Esophagus muscularis mucosa (tissue), 4 donors: ENCODE measurements around the gene CALHM3. TPM values are rescaled to one million over a fixed set of nuclear protein-coding genes. Genes with fewer than 3 reads are reported as not detected.

Experiments used
- DNase-seq: peaks from one replicate; pipeline ENCODE4 v3.0.0-alpha.2; 2017; ENCODE audit errors: extremely low spot score
- H3K27ac ChIP-seq, 4 donors: fragments of 200-600 bp; sonication (generic); replicated peaks in 1 of 4; 1 replicate in 3 of 4; 2 replicates in 1 of 4; pipeline ENCODE4 v1.5.1; 2016 to 2019; ENCODE audit warnings: mild to moderate bottlenecking in 1 of 4
- H3K27me3 ChIP-seq, 4 donors: fragments of 200-600 bp; sonication (generic); one replicate each; pipeline versions ENCODE4 v1.5.1 to v1.6.0; 2016 to 2019
- H3K36me3 ChIP-seq, 4 donors: fragments of 200-600 bp; sonication (generic); one replicate each; pipeline ENCODE4 v1.5.1; 2016 to 2019
- H3K4me1 ChIP-seq, 4 donors: fragments of 200-600 bp; sonication (generic); one replicate each; pipeline ENCODE4 v1.5.1; 2016 to 2019
- H3K4me3 ChIP-seq, 4 donors: fragments of 200-600 bp; sonication (generic); 1 replicate in 2 of 4; 2 replicates in 2 of 4; pipeline ENCODE4 v1.5.1; 2016 to 2019; ENCODE audit warnings: mild to moderate bottlenecking in 4 of 4, moderate library complexity in 1 of 4
- H3K9me3 ChIP-seq, 4 donors: fragments of 200-600 bp; sonication (generic); 1 replicate in 3 of 4; 2 replicates in 1 of 4; pipeline ENCODE4 v1.5.1; 2016 to 2019
- EP300 ChIP-seq: sonication (generic); formaldehyde crosslinking; IDR thresholded peaks from one replicate; pipeline ENCODE4 v1.6.1; 2017; ENCODE audit warnings: antibody characterized with exemption
- POLR2A ChIP-seq: fragments of 450-650 bp; IDR thresholded peaks from one replicate; pipeline ENCODE4 v1.6.1; 2017; ENCODE audit warnings: antibody characterized with exemption, moderate library complexity, mild to moderate bottlenecking, low read depth
- POLR2AphosphoS5 ChIP-seq, 2 donors: sonication (generic); formaldehyde crosslinking; IDR thresholded peaks; one replicate each; pipeline ENCODE4 v1.6.1; 2017; ENCODE audit warnings: antibody characterized with exemption in 2 of 2
- WGBS: methylation state at CpG from one replicate; pipeline ENCODE4 v1.1.5; 2018; 5-methylcytosine and 5-hydroxymethylcytosine counted together
- intact Hi-C: fragments of 100-400 bp; cut with DNase I; formaldehyde crosslinking; loops from one replicate; pipeline ENCODE4 v1.15.1; 2023
- total RNA-seq, 4 donors: library from RNA; depleted of rRNA; stranded (reverse); fragments of >200 nt; gene quantifications; one replicate each; pipeline versions ENCODE4 v1.1.0 to v1.2.1, GENCODE V29; 2016
- TF ChIP-seq, protein P1 (sequence below), 3 experiments: fragments of 200-600 bp in 2 of 3; fragments of 450-650 bp in 1 of 3; sonication (generic) in 2 of 3; IDR thresholded peaks; one replicate each; pipeline ENCODE4 v1.5.1; 2017 to 2019; ENCODE audit warnings: antibody characterized with exemption in 3 of 3, mild to moderate bottlenecking in 2 of 3, moderate library complexity in 1 of 3

CALHM3 gene
- total RNA-seq, 4 donors from 2014 or later: not detected

DNA sequence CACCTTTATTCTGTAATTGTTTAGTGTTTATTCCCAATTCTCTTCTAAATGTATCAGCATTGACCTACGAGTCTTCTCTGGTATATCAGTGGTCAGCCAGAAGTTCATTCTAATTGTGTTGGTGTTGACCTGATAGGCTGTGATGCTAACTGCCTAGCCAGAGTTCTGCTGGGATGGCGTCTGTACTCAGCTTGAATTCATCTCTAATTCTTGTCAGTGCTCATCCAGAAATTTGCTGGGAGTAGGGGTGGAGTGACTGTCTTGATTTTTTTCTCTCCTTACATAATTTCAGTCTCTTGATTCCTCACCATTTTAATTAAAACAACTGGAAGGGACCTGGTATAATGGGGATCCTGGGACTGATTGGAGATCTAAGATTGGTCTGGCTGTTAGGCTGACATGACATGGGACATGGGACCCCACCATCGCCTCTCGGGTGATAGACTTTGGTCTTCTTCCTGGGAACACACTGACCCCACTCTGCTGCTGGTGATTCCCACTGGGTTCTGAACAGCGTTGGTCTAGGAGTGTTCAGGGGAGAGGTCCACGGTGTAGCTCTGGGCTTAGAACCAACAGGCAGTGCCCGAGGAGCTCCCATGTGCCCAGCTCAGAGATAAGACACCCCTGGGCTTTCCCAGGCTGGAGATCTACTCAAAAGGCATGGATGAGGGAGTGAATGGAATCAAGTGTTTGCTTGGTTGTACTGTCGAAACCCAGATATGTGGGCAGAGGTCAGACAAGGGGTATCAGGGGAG, 18.3 kb upstream of the CALHM3 start:
- intact Hi-C loops: no loop called here
- H3K27me3 ChIP-seq: peaks cover 0 to 54% (median 12%) of the 10 kb centered on the region in 4 donors
- no peak overlapping the region for H3K27ac ChIP-seq
- no peak for TF ChIP-seq POLR2AphosphoS5 (IDR thresholded peaks at IDR 0.05)
- TF ChIP-seq, protein P1, sequence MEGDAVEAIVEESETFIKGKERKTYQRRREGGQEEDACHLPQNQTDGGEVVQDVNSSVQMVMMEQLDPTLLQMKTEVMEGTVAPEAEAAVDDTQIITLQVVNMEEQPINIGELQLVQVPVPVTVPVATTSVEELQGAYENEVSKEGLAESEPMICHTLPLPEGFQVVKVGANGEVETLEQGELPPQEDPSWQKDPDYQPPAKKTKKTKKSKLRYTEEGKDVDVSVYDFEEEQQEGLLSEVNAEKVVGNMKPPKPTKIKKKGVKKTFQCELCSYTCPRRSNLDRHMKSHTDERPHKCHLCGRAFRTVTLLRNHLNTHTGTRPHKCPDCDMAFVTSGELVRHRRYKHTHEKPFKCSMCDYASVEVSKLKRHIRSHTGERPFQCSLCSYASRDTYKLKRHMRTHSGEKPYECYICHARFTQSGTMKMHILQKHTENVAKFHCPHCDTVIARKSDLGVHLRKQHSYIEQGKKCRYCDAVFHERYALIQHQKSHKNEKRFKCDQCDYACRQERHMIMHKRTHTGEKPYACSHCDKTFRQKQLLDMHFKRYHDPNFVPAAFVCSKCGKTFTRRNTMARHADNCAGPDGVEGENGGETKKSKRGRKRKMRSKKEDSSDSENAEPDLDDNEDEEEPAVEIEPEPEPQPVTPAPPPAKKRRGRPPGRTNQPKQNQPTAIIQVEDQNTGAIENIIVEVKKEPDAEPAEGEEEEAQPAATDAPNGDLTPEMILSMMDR (IDR thresholded peaks at IDR 0.05): no peak
- no peak for TF ChIP-seq EP300
- TF ChIP-seq POLR2A: no peak
- no peaks in the 10 kb centered on the region for H3K9me3 ChIP-seq
- no peaks in the 10 kb centered on the region for H3K36me3 ChIP-seq
- no peak overlapping the region for H3K4me3 ChIP-seq
- no peak for DNase-seq
- WGBS: 86% methylated on average over 8 of the region's 8 CpGs
- H3K4me1 ChIP-seq: peaks cover 13 to 22% (median 19%) of the 10 kb centered on the region in 4 donors

DNA sequence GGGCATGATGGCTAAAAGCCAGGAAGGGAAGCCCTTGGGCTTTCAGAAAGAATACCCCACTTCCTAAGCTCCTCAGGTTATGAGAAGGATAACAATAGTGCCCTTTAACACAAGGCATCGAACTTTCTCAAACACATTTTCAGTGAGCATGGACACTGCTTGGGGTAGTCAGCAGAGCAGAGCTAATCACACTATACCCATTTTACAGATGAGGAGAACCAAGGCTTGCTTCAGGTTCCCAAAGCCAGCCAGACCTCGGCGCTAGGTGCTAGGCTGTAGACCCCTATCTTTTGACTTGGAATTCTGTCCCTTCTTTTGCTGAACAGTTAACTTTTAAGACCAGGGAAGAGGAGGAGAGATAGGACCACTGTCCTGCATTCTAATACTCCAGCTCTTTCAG, 16.3 kb upstream of the CALHM3 start:
- intact Hi-C loops: no loop called here
- peaks cover 19 to 29% (median 21%) of the 10 kb centered on the region in 4 donors for H3K4me1 ChIP-seq
- H3K4me3 ChIP-seq: no peak overlapping the region
- TF ChIP-seq POLR2AphosphoS5 (IDR thresholded peaks at IDR 0.05) (no peak), EP300 (no peak), POLR2A (no peak)
- TF ChIP-seq, protein P1 (IDR thresholded peaks at IDR 0.05): no peak
- H3K27me3 ChIP-seq: peaks cover 0 to 53% (median 12%) of the 10 kb centered on the region in 4 donors
- WGBS: 97% methylated on average over 3 of the region's 3 CpGs
- H3K9me3 ChIP-seq: no peaks in the 10 kb centered on the region
- DNase-seq: no peak
- no peak overlapping the region for H3K27ac ChIP-seq
- H3K36me3 ChIP-seq: no peaks in the 10 kb centered on the region

DNA sequence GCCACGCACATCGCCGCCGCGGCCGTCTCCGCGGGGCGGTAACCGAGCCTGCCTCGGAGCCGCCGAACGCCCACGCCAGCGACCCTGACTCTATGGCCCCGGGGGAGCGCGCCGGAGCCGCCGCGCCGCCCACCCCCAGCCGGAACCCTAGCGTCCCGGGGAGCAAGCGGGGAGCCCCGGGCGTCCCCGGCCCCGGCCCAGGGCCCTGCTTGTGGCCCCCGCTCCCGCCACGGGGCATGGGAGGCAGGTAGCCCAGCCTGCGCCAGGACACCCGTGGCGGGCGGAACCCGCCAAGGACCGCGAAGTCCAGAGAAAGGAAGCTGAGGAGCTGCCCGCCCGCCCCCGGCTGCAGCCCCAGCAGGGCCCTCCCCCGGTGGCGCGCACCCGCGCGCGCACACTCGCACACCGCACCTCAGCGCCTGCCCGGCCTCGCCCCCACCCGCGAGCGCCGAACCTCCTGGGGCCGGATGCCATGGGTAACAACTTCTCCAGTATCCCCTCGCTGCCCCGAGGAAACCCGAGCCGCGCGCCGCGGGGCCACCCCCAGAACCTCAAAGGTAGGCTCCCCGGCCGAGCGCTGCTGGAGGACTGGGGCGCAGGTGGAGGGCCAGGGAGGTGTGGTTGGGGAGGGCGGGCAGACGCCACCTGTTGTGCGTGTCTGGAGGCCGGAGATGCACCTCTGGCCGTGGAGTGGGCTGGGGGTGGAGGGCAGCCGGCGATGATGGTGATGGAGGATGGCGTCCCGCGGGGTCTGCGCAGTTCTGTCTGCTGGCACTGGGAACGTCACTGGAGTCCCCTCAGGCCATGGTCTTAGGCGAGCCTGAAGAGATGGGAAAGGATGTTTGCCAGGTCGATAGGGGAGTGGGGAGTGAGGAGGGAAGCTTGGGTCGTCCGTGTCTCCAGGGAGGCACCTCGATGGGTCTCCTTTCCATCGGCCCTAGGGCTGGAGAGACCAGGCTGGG, 15.2 kb upstream of the CALHM3 start:
- 33% methylated on average over 4 of the region's 92 CpGs for WGBS
- Histone ChIP-seq H3K36me3 (no peaks in the 10 kb centered on the region), H3K27ac (no peak overlapping the region), H3K4me3 (peak overlapping the region; percentile 62 to 70 (median 66)), H3K27me3 (peaks cover 0 to 47% (median 12%) of the 10 kb centered on the region in 4 donors), H3K4me1 (peaks cover 19 to 29% (median 21%) of the 10 kb centered on the region in 4 donors), H3K9me3 (no peaks in the 10 kb centered on the region)
- no peak for TF ChIP-seq POLR2AphosphoS5 (IDR thresholded peaks at IDR 0.05)
- no peak for TF ChIP-seq EP300
- no peak for TF ChIP-seq POLR2A
- TF ChIP-seq, protein P1 (IDR thresholded peaks at IDR 0.05): no peak
- no peak for DNase-seq
- intact Hi-C loops: no loop called here

DNA sequence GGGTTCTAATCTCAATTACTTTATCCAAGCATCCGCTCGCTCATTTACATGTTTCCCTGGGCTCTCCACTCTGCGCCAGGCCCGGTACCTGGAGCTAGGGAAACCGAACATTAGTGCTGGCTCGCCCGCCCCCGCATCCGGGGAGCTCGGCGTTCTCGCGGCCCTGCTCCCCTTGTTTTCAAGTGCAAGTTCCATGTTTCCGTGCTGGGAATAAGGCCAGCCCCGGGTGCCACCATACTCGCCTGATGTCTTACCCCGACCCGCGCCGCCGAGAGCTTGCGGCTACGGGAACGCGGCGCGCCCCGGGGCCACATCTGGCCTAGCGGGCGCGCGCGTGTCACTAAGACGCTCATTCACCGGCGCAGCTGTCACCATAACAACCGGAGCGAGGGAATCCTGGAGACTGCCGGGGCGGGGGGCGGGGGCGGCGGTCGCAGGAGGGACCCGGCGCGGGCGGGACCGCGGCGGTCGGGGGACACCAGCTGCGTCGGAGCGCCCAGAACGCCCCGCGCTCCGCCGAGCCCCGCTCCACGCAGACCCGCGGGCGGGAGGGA, 14.4 kb upstream of the CALHM3 start, which contains the start of gene NEURL1:
Gene NEURL1 (plus strand): TSS at position 344 of the 554 bp plus-strand sequence. CDS start 683 bp downstream, outside the sequence.
- Histone ChIP-seq H3K9me3 (no peaks in the 10 kb centered on the region), H3K4me1 (peaks cover 19 to 29% (median 21%) of the 10 kb centered on the region in 4 donors), H3K36me3 (no peaks in the 10 kb centered on the region), H3K27ac (no peak within 1 kb of the TSS), H3K27me3 (peaks cover 0 to 46% (median 12%) of the 10 kb centered on the region in 4 donors), H3K4me3 (peak within 1 kb of the TSS; percentile 62 to 70 (median 66))
- intact Hi-C loops: no loop called here
- DNase-seq: no peak
- TF ChIP-seq POLR2A (no peak), EP300 (no peak), POLR2AphosphoS5 (IDR thresholded peaks at IDR 0.05) (no peak)
- TF ChIP-seq, protein P1 (IDR thresholded peaks at IDR 0.05): no peak
- WGBS: 7% methylated on average over 30 of the region's 65 CpGs
